GM10847 (cell line): Measurements from ENCODE around the gene ZRANB3.

Experiments used
- POLR2A ChIP-seq: IDR thresholded peaks from 2 replicates; pipeline ENCODE4 v1.6.1; 2011; ENCODE audit not compliant: insufficient read length; ENCODE audit errors: extremely low read depth

ZRANB3 gene

DNA sequence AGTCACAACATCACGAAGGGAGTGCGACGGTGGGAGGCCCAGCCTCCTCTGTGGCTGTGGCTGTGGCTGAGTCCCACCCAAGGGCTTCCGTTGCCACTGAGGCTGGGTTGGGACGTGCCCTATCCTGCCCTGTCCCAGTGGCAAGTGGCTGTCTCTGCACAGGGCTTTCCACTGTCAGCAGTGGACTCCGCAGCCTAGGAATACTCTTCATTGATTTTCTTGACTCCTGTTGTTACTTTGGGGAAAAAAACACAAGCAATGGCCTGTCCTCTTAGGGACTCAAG lies 356.3 kb downstream of the ZRANB3 start:
- TF ChIP-seq POLR2A: no peak

GRCh38 chr2:135174049-135174809 lies 356.8 kb downstream of the ZRANB3 start:
- no peak for TF ChIP-seq POLR2A

GRCh38 chr2:135169900-135170753 lies 360.9 kb downstream of the ZRANB3 start:
- no peak for TF ChIP-seq POLR2A

GRCh38 chr2:135168204-135168856 lies 362.7 kb downstream of the ZRANB3 start:
- no peak for TF ChIP-seq POLR2A

DNA sequence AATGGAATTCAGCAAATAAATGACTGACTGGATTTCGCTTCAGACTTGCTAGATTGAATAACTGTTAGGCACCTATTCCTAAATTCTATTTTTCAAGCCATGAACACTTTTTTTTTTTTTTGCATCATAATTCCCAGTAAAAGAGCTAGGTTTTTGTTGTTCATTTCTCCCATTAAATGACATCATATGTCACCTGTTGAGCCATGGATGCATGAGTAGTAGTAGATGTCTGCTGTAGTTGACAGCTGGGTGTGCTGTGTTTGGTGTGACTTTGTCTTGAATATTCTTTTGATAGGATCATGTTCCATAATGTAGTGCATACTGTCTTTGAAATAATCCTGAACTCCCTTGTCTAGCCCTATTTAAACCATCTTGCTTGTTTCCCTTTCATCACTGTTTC lies 363.7 kb downstream of the ZRANB3 start:
- no peak for TF ChIP-seq POLR2A

GRCh38 chr2:135164431-135164830 lies 366.6 kb downstream of the ZRANB3 start:
- no peak for TF ChIP-seq POLR2A

- no peak for TF ChIP-seq POLR2A
Measured at GRCh38 chr2:135163901-135164300, 367.1 kb downstream of the ZRANB3 start.

- TF ChIP-seq POLR2A: no peak
Measured at GRCh38 chr2:135163306-135163705, 367.7 kb downstream of the ZRANB3 start.

DNA sequence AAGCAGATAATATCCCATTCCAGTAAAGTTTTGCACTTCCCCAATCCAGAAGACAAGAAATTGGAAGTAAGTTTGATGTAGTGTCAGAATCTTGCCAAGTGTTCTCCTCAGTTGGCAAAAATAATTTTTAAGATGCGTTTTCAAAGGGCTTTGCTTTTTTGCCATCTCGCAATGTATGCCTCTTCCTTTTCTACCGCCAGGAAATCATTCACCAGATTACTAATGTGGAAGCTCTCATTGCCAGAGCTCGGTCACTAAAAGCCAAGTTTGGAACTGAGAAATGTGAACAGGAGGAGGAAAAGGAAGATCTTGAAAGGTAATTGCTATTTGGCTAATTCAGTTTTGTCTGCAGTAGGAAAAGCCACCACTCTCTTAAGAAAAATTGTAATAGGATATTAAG lies 368.2 kb downstream of the ZRANB3 start:
- TF ChIP-seq POLR2A: no peak

DNA sequence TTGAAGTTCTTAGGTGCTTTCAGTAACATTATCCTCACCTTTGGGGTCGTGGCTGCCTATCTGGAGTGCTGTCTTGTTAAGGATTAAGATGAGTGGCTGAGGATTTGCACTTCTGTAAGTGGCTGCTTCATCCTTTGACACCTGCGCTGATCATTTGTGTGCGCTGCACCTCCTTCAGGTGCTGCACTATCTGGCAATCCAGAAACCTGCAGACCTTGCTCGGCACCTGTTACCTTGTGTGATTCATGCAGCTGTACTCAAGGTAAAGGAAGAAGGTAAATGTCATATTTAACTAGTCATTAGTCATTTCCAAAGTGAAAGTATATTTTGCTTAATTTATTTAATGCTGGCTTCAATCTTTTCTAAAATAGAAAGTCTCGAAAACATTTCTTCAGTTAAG lies 368.6 kb downstream of the ZRANB3 start:
- TF ChIP-seq POLR2A: no peak

- TF ChIP-seq POLR2A: no peak
Measured at GRCh38 chr2:135159191-135159590, 371.8 kb downstream of the ZRANB3 start.

GRCh38 chr2:135157856-135158255 lies 373.2 kb downstream of the ZRANB3 start:
- no peak for TF ChIP-seq POLR2A

GRCh38 chr2:135154962-135155361 lies 376.1 kb downstream of the ZRANB3 start:
- no peak for TF ChIP-seq POLR2A

DNA sequence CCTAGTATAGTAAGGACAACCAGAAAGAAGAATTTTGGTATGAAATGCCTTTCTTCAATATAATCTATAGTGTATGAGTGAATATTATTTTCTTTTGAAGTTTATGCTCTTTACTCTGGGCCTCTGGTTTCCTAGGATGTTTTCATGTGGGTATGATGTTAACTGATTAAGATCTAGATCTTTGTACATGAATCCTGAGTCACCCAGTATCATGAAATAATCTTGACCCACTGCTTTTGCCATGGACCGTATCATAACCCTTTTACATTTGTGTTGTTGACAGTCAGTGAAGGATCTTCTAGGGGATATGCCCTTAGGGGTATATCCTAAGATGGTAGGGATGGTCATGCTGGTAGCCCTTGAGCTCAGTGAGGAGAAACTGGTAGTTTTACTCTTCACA lies 378.7 kb downstream of the ZRANB3 start:
- no peak for TF ChIP-seq POLR2A

DNA sequence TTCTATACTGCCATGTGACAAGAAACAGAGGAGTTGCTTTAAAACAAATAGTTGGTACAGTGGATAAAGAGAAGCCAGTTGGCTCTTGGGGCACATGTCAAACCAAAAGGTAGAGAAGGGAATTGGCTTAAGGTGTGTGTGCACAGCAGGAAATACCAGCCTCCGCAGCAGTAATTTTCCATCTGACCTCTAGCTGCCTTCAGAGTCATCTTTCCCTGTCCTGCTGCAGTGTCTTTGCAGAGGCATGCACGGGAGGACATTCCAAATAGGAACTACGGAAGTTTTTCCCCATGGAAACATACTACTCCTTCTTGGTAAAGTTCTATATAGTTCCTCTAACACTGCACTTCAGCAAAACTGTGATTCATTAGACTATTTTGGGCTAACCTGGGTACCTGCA lies 379.4 kb downstream of the ZRANB3 start:
- TF ChIP-seq POLR2A: no peak

- no peak for TF ChIP-seq POLR2A
Measured at GRCh38 chr2:135150725-135151124, 380.3 kb downstream of the ZRANB3 start.
